Measurements from ENCODE around the gene LZTR1.

- TF ChIP-seq CTCF (IDR thresholded peaks at IDR 0.05; ENCODE audit: poor library complexity) (no peak), EZH2 (IDR thresholded peaks at IDR 0.05; ENCODE audit: borderline replicate concordance) (no peak)
Measured at GRCh38 chr22:20980523-20980922, 1.6 kb upstream of the LZTR1 start.

Measured in hepatocyte (in vitro differentiated cells).